Esophagus (tissue), 2 donors: ENCODE measurements around the gene UQCRH. TPM values are rescaled to one million over a fixed set of nuclear protein-coding genes. Genes with fewer than 3 reads are reported as not detected.
"Not testable (repeated sequence)": the region's sequence is repeated elsewhere in the genome, so short reads cannot be mapped to it uniquely, and the experiment has no call there.

Experiments used
- H3K27ac ChIP-seq, 2 donors: one replicate each; pipeline ENCODE4 v1.5.1; 2013; ENCODE audit warnings: low read depth in 2 of 2, mild to moderate bottlenecking in 2 of 2, inconsistent platforms in 1 of 2, low read length in 1 of 2, moderate library complexity in 1 of 2
- H3K27me3 ChIP-seq, 2 donors: one replicate each; pipeline ENCODE4 v1.6.1; 2013; ENCODE audit warnings: low read length in 2 of 2, control low read depth in 1 of 2, mild to moderate bottlenecking in 1 of 2; ENCODE audit not compliant: insufficient read depth in 2 of 2, control insufficient read depth in 1 of 2
- H3K36me3 ChIP-seq, 2 donors: one replicate each; pipeline ENCODE4 v1.6.1; 2013; ENCODE audit warnings: low read length in 1 of 2; ENCODE audit not compliant: control insufficient read depth in 2 of 2, insufficient read depth in 2 of 2
- H3K4me1 ChIP-seq, 2 donors: one replicate each; pipeline ENCODE4 v1.6.1; 2013; ENCODE audit warnings: low read length in 1 of 2; ENCODE audit not compliant: control insufficient read depth in 2 of 2, insufficient read depth in 2 of 2
- H3K4me3 ChIP-seq, 2 donors: one replicate each; pipeline ENCODE4 v1.5.1; 2013; ENCODE audit warnings: low read length in 2 of 2, mild to moderate bottlenecking in 2 of 2, low read depth in 1 of 2, moderate library complexity in 1 of 2
- H3K9me3 ChIP-seq, 2 donors: one replicate each; pipeline ENCODE4 v1.6.1; 2013; ENCODE audit warnings: mild to moderate bottlenecking in 2 of 2, low read depth in 1 of 2, low read length in 1 of 2, moderate library complexity in 1 of 2; ENCODE audit not compliant: control insufficient read depth in 2 of 2, insufficient read depth in 1 of 2
- WGBS, 2 donors: extraction: QIAGEN DNeasy Blood & Tissue Kit; methylation state at CpG; one replicate each; pipeline ENCODE4 v1.1.7; 2013; 5-methylcytosine and 5-hydroxymethylcytosine counted together
- polyA plus RNA-seq, 2 donors: library from polyadenylated mRNA; stranded (reverse); fragments of 200-250 nt; gene quantifications; one replicate each; pipeline ENCODE4 v1.2.3, GENCODE V29; 2013
- donor health status: healthy with polysubstance abuse.
- donor health status: Bipolar disorder and iron deficiency.

Gene UQCRH
- polyA plus RNA-seq, 2 donors, result 393 to 498 TPM

- no peak overlapping the region for H3K4me3 ChIP-seq
- whole genome bisulfite sequencing, 2 donors, result 59 to 89% methylated on average over 5 of the region's 5 CpGs
- no peak overlapping the region for H3K27ac ChIP-seq
- H3K4me1 ChIP-seq, result no peaks in the 10 kb centered on the region
- H3K27me3 ChIP-seq, result no peaks in the 10 kb centered on the region
- peaks cover 26 to 34% of the 10 kb centered on the region in 2 donors for H3K36me3 ChIP-seq
- no peaks in the 10 kb centered on the region for H3K9me3 ChIP-seq
These were observed 61.1 kb downstream of the UQCRH start for GRCh38 chr1:46364612-46365011.

GRCh38 chr1:46365796-46366195 is 62.3 kb downstream of the UQCRH start:
- H3K27me3 ChIP-seq, H3K27ac ChIP-seq, H3K4me3 ChIP-seq, H3K4me1 ChIP-seq, H3K9me3 ChIP-seq: not testable (repeated sequence)
- H3K36me3 ChIP-seq, result peaks cover 22 to 30% of the 10 kb centered on the region in 2 donors
- WGBS, 2 donors, result 92 to 93% methylated on average over 8 of the region's 8 CpGs

Other genes with a start within 250 kb of the UQCRH start
- gene PIK3R3, start 171.1 kb upstream of the UQCRH start, polyA plus RNA-seq, result 1 to 10 TPM; 1.3 to 2.6 TPM
- gene TSPAN1, start 128.6 kb upstream of the UQCRH start, polyA plus RNA-seq, result 1 to 10 TPM; 2.2 to 2.3 TPM
- not detected for gene P3R3URF, start 127.2 kb upstream of the UQCRH start, polyA plus RNA-seq
- 10 to 100 TPM; 17.1 to 17.2 TPM for gene POMGNT1, start 105.3 kb upstream of the UQCRH start, polyA plus RNA-seq
- gene LURAP1, start 100.4 kb upstream of the UQCRH start, polyA plus RNA-seq, result 1 to 10 TPM; 1.6 to 1.7 TPM
- gene RAD54L, start 55.9 kb upstream of the UQCRH start, polyA plus RNA-seq, result 1 to 10 TPM; 6.1 to 7.0 TPM
- gene LRRC41, start 82 bp upstream of the UQCRH start, polyA plus RNA-seq, result 10 to 100 TPM; 17.4 to 32.1 TPM
- 10 to 100 TPM in 1 of 2 donors, 1 to 10 TPM in 1; 6.6 to 12.5 TPM for gene NSUN4, start 37.1 kb downstream of the UQCRH start, polyA plus RNA-seq
- 10 to 100 TPM; 12.1 to 33.2 TPM for gene FAAH, start 90.6 kb downstream of the UQCRH start, polyA plus RNA-seq
- under 1 TPM in 1 of 2 donors, not detected in 1; 0.01 TPM for gene DMBX1, start 186.1 kb downstream of the UQCRH start, polyA plus RNA-seq
- gene KNCN, start 247.9 kb downstream of the UQCRH start, polyA plus RNA-seq, result not detected